ENCODE measurements around the gene TNFRSF9. TPM values are rescaled to one million over a fixed set of nuclear protein-coding genes. Genes with fewer than 3 reads are reported as not detected.
"Not testable (repeated sequence)": the region's sequence is repeated elsewhere in the genome, so short reads cannot be mapped to it uniquely, and the experiment has no call there.

Gene TNFRSF9
- total RNA-seq, 3 donors from 2014 or later = 0.59 TPM; not detected in 2

DNA sequence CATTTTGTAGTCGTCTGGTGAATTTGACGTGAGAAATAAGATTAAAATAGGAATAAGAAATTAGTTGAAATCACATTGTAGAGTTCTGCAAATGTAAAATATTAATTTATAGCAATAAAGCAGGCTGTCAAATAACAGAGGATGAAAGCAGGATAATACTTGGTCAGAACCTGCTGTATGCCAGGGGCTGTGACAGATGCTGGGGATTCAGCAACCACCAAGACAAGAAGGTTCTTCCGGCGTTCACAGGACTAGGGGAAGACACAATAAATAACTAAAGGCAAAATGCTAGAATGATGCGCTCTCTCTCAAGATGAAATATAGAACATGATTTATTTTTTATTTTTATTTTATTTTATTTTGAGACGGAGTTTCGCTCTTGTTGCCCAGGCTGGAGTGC, 14.0 kb upstream of the TNFRSF9 start:
- TF ChIP-seq POLR2AphosphoS5 (IDR thresholded peaks at IDR 0.05) (no peak), CTCF (IDR thresholded peaks at IDR 0.05) (no peak), POLR2A (IDR thresholded peaks at IDR 0.05) (no peak)
- H3K27ac ChIP-seq = peak overlapping the region; percentile 86 to 95
- H3K4me3 ChIP-seq = peak overlapping the region; percentile 59 to 77 (median 67)
- intact Hi-C loops (cut with DNase I; ENCODE audit: low total_unique reads) = loop anchor here (5.0 kb wide), 1 partner anchor 1243 kb away; no protein-coding TSS in a partner anchor
- no peaks in the 10 kb centered on the region for H3K9me3 ChIP-seq
- no peaks in the 10 kb centered on the region for H3K4me1 ChIP-seq
- DNase-seq (ENCODE audit: low spot score in 2 of 2) = no peak
- H3K36me3 ChIP-seq = no peaks in the 10 kb centered on the region
- H3K27me3 ChIP-seq = no peaks in the 10 kb centered on the region

DNA sequence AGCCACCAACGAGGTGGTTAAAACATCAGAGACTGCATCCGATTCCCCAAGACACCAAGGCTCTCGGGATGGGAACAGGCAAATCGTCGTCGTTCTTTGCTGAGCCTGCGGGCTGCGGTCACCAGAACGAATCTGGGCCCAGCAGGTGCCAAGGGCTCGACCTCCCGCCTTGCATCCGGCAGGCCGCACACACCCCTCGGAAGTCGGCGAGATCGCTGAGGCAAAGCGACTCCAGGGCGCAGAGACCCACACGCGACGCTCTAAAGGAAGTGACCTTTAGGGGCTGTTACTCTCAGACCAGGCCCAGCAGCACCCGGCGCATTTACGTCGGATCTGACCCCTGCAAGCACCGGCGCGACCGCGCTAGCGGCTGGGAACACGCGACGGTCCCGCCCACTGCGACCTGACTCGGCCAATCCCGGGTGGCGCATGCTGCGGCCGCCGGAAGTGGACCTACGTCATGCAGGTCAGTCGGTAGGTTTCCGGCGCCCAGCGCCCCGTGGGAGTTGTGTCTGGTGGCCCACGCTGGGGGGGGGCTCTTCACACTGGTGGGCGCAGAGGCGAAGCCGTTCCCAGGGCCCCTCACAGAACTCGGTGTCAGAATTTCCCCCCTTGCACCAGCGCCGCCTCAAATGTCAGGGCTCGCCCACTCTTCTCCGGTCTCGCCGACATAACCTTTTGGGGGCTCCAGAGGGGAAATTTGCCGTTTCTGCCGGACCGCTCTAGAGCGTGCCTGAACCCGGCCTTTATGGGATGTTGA, 13.4 kb upstream of the TNFRSF9 start:
- no peaks in the 10 kb centered on the region for H3K27me3 ChIP-seq
- TF ChIP-seq POLR2A (IDR thresholded peaks at IDR 0.05) (peak; percentile 74), CTCF (IDR thresholded peaks at IDR 0.05) (peak in 1 of 3 donors; percentile 11), POLR2AphosphoS5 (IDR thresholded peaks at IDR 0.05) (peak; percentile 80 to 82 (median 80))
- intact Hi-C loops (cut with DNase I; ENCODE audit: low total_unique reads) = loop anchor here (5.0 kb wide), 1 partner anchor 1243 kb away; no protein-coding TSS in a partner anchor

DNA sequence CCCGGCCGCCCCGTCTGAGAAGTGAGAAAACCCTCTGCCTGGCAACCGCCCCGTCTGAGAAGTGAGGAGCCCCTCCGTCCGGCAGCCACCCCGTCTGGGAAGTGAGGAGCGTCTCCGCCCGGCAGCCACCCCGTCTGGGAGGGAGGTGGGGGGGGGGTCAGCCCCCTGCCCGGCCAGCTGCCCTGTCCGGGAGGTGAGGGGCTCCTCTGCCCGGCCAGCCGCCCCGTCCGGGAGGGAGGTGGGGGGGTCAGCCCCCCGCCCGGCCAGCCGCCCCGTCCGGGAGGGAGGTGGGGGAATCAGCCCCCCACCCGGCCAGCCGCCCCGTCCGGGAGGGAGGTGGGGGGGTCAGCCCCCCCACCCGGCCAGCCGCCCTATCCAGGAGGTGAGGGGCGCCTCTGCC, 12.2 kb upstream of the TNFRSF9 start:
- H3K27ac ChIP-seq; DNase-seq (ENCODE audit: low spot score in 2 of 2); H3K4me1 ChIP-seq; H3K4me3 ChIP-seq; H3K9me3 ChIP-seq; H3K36me3 ChIP-seq; H3K27me3 ChIP-seq: not testable (repeated sequence)
- intact Hi-C loops (cut with DNase I; ENCODE audit: low total_unique reads) = loop anchor here (5.0 kb wide), 1 partner anchor 1245 kb away; no protein-coding TSS in a partner anchor

More for the DNA sequence above, 13.4 kb upstream of the TNFRSF9 start:
- H3K4me3 ChIP-seq = peak overlapping the region; percentile 59 to 77 (median 67)
- no peaks in the 10 kb centered on the region for H3K36me3 ChIP-seq
- peak; percentile 91 to 94 for DNase-seq (ENCODE audit: low spot score in 2 of 2)
- H3K27ac ChIP-seq = peak overlapping the region; percentile 86 to 95
- H3K4me1 ChIP-seq = no peaks in the 10 kb centered on the region
- no peaks in the 10 kb centered on the region for H3K9me3 ChIP-seq

DNA sequence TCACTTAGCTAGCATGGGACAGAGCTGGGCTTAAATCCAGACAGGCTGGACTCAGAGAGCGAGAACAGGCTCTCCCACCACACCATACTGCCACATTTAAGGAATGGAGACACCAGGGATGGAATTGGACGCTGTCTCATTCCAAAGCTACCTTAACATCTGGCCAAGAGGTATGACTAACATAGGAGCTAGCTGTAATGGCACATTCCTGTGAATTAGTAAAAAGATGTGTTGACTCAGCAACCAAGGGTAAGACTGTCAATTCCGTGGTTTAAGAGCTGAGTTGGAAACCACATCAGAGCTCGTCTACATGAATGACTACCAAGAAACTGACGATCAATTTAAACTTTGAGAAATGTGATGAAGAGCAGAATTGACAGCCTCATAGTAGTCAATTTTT, 8.3 kb upstream of the TNFRSF9 start:
- TF ChIP-seq POLR2A (IDR thresholded peaks at IDR 0.05) = no peak
- no peak for TF ChIP-seq CTCF (IDR thresholded peaks at IDR 0.05)
- no peak for TF ChIP-seq POLR2AphosphoS5 (IDR thresholded peaks at IDR 0.05)
- Histone ChIP-seq H3K27me3 (no peaks in the 10 kb centered on the region), H3K36me3 (no peaks in the 10 kb centered on the region), H3K9me3 (no peaks in the 10 kb centered on the region), H3K4me3 (no peak overlapping the region), H3K27ac (no peak overlapping the region), H3K4me1 (no peaks in the 10 kb centered on the region)
- intact Hi-C loops (cut with DNase I; ENCODE audit: low total_unique reads) = no loop called here
- DNase-seq (ENCODE audit: low spot score in 2 of 2) = no peak

- Histone ChIP-seq H3K36me3 (no peaks in the 10 kb centered on the region), H3K27me3 (peaks cover 0 to 6% of the 10 kb centered on the region in 2 donors), H3K9me3 (no peaks in the 10 kb centered on the region), H3K27ac (no peak overlapping the region), H3K4me3 (no peak overlapping the region), H3K4me1 (no peaks in the 10 kb centered on the region)
- intact Hi-C loops (cut with DNase I; ENCODE audit: low total_unique reads) = no loop called here
- no peak for TF ChIP-seq CTCF (IDR thresholded peaks at IDR 0.05)
- TF ChIP-seq POLR2A (IDR thresholded peaks at IDR 0.05) = no peak
- TF ChIP-seq POLR2AphosphoS5 (IDR thresholded peaks at IDR 0.05) = no peak
- no peak for DNase-seq (ENCODE audit: low spot score in 2 of 2)
Measured at GRCh38 chr1:7943251-7943650, 2.6 kb upstream of the TNFRSF9 start.

Data from breast epithelium (tissue), 4 donors.